Stimulated activated CD8-positive, alpha-beta memory T cell treated with anti-CD3 and anti-CD28 coated beads, Interleukin-4, amount 100 ng/mL, for 48 hours (primary cell): ENCODE measurements around the gene TMCC1.
A peak's percentile ranks its signal among the peaks of the same experiment; 100 is the strongest.

ENCODE experiments used
- DNase-seq: peaks from one replicate; pipeline ENCODE4 v3.0.0-alpha.2; 2020

Gene TMCC1

GRCh38 chr3:129606636-129607390, 286.7 kb downstream of the TMCC1 start, which contains the start of gene PLXND1:
Gene PLXND1, minus strand, starts transcription at chr3:129606676. Its CDS starts 37 bp downstream, at chr3:129606639.
- DNase-seq = peak; percentile 43

GRCh38 chr3:129605922-129606635, 287.4 kb downstream of the TMCC1 start:
- no peak for DNase-seq

GRCh38 chr3:129605203-129605921, 288.1 kb downstream of the TMCC1 start:
- DNase-seq = peak; percentile 59

GRCh38 chr3:129604767-129605166, 288.7 kb downstream of the TMCC1 start:
- DNase-seq = no peak

GRCh38 chr3:129603991-129604749, 289.3 kb downstream of the TMCC1 start:
- DNase-seq = no peak

GRCh38 chr3:129603561-129603942, 290.0 kb downstream of the TMCC1 start:
- no peak for DNase-seq

- no peak for DNase-seq
Measured at GRCh38 chr3:129602730-129603560, 290.6 kb downstream of the TMCC1 start.

GRCh38 chr3:129602309-129602708, 291.2 kb downstream of the TMCC1 start:
- DNase-seq = no peak

GRCh38 chr3:129601713-129602112, 291.8 kb downstream of the TMCC1 start:
- DNase-seq = no peak

- no peak for DNase-seq
Measured at GRCh38 chr3:129600348-129600747, 293.2 kb downstream of the TMCC1 start.

GRCh38 chr3:129599607-129600006, 293.9 kb downstream of the TMCC1 start:
- no peak for DNase-seq

GRCh38 chr3:129599073-129599472, 294.4 kb downstream of the TMCC1 start:
- no peak for DNase-seq

GRCh38 chr3:129598484-129598883, 295.0 kb downstream of the TMCC1 start:
- DNase-seq = no peak

- DNase-seq = no peak
Measured at GRCh38 chr3:129598000-129598381, 295.5 kb downstream of the TMCC1 start.
